Smooth muscle cell (in vitro differentiated cells): Measurements from ENCODE around the gene MSI2. TPM values are rescaled to one million over a fixed set of nuclear protein-coding genes. Genes with fewer than 3 reads are reported as not detected.

ENCODE experiments used
- DNase-seq: peaks from one replicate; lab custom pipeline; 2025; ENCODE audit not compliant: unreplicated experiment; lab: John Stamatoyannopoulos, UW
- H2AFZ ChIP-seq: fragments of 200-600 bp; sonication (generic); 2 replicates; pipeline ENCODE4 v1.6.0; 2016; ENCODE audit warnings: antibody characterized with exemption, low read depth, mild to moderate bottlenecking
- H3F3A ChIP-seq: fragments of 200-600 bp; sonication (generic); 2 replicates; pipeline ENCODE4 v1.6.0; 2017; ENCODE audit warnings: antibody characterized with exemption, low read depth
- H3K27ac ChIP-seq: fragments of 200-600 bp; sonication (generic); 2 replicates; pipeline ENCODE4 v1.5.1; 2016; ENCODE audit warnings: low read depth, mild to moderate bottlenecking
- H3K27me3 ChIP-seq: fragments of 200-600 bp; sonication (generic); 2 replicates; pipeline ENCODE4 v1.6.1; 2016; ENCODE audit warnings: low read depth, mild to moderate bottlenecking
- H3K36me3 ChIP-seq: fragments of 200-600 bp; sonication (generic); 2 replicates; pipeline ENCODE4 v1.5.1; 2016; ENCODE audit warnings: low read depth
- H3K4me1 ChIP-seq: fragments of 200-600 bp; sonication (generic); 2 replicates; pipeline ENCODE4 v1.5.1; 2016; ENCODE audit warnings: low read depth
- H3K4me2 ChIP-seq: fragments of 200-600 bp; sonication (generic); 2 replicates; pipeline ENCODE4 v1.6.0; 2016; ENCODE audit warnings: mild to moderate bottlenecking
- H3K4me3 ChIP-seq: fragments of 200-600 bp; sonication (generic); 2 replicates; pipeline ENCODE4 v1.5.1; 2016; ENCODE audit warnings: mild to moderate bottlenecking
- H3K79me2 ChIP-seq: fragments of 200-600 bp; sonication (generic); 2 replicates; pipeline ENCODE4 v1.6.0; 2016; ENCODE audit warnings: low read depth, mild to moderate bottlenecking
- H3K9ac ChIP-seq: fragments of 200-600 bp; sonication (generic); 2 replicates; pipeline ENCODE4 v1.6.0; 2016; ENCODE audit warnings: low read depth
- H3K9me3 ChIP-seq: fragments of 200-600 bp; sonication (generic); replicated peaks from 2 replicates; pipeline ENCODE4 v1.5.1; 2016; ENCODE audit warnings: low read depth
- H4K20me1 ChIP-seq: fragments of 200-600 bp; sonication (generic); 2 replicates; pipeline ENCODE4 v1.6.0; 2016; ENCODE audit warnings: low read depth
- CTCF ChIP-seq: fragments of 200-600 bp; sonication (generic); IDR thresholded peaks from 2 replicates; pipeline ENCODE4 v1.5.1; 2017; ENCODE audit warnings: borderline replicate concordance, mild to moderate bottlenecking, antibody characterized with exemption; ENCODE audit not compliant: insufficient read depth, poor library complexity, severe bottlenecking
- WGBS: methylation state at CpG from one replicate; pipeline ENCODE4 v1.1.7; 2016; ENCODE audit warnings: low lambda C conversion rate; 5-methylcytosine and 5-hydroxymethylcytosine counted together
- polyA plus RNA-seq: library from polyadenylated mRNA; unstranded; fragments of >200 nt; fragmentation: Nextera tagmentation; extraction: Ambion mirVana; gene quantifications from 2 replicates; pipeline ENCODE4 v1.2.1, GENCODE V29; 2016
- total RNA-seq: library from RNA; depleted of rRNA; stranded (reverse); fragments of >200 nt; gene quantifications from 2 replicates; pipeline ENCODE4 v1.2.3, GENCODE V29; 2014

MSI2 gene
- total and polyA plus RNA-seq, 2 experiments from 2014 or later = 5.7 to 36.5 TPM

GRCh38 chr17:57342963-57343589 lies 86.8 kb downstream of the MSI2 start:
- no peak overlapping the region for H3K9ac ChIP-seq
- H3K4me3 ChIP-seq = no peak overlapping the region
- no peak overlapping the region for H2AFZ ChIP-seq
- H3K4me2 ChIP-seq = no peak overlapping the region
- no peak for TF ChIP-seq CTCF
- H3K4me1 ChIP-seq = peaks cover 38% of the 10 kb centered on the region
- H3K27me3 ChIP-seq = no peaks in the 10 kb centered on the region
- H3K27ac ChIP-seq = no peak overlapping the region
- H3K36me3 ChIP-seq = no peaks in the 10 kb centered on the region
- peaks cover 65% of the 10 kb centered on the region for H4K20me1 ChIP-seq
- DNase-seq = no peak
- 89% methylated on average over 4 of the region's 4 CpGs for WGBS
- H3K9me3 ChIP-seq = no peaks in the 10 kb centered on the region
- H3F3A ChIP-seq = no peaks in the 10 kb centered on the region
- H3K79me2 ChIP-seq = peaks cover 17% of the 10 kb centered on the region

GRCh38 chr17:57343717-57344116 lies 87.4 kb downstream of the MSI2 start:
- no peak overlapping the region for H3K4me3 ChIP-seq
- H3K4me2 ChIP-seq = no peak overlapping the region
- H3K36me3 ChIP-seq = no peaks in the 10 kb centered on the region
- DNase-seq = no peak
- H3K9ac ChIP-seq = no peak overlapping the region
- peaks cover 64% of the 10 kb centered on the region for H4K20me1 ChIP-seq
- H3K27ac ChIP-seq = no peak overlapping the region
- H3K9me3 ChIP-seq = no peaks in the 10 kb centered on the region
- TF ChIP-seq CTCF = no peak
- WGBS = 97% methylated on average over 5 of the region's 5 CpGs
- no peak overlapping the region for H2AFZ ChIP-seq
- H3K4me1 ChIP-seq = peaks cover 32% of the 10 kb centered on the region
- no peaks in the 10 kb centered on the region for H3K27me3 ChIP-seq
- H3K79me2 ChIP-seq = peaks cover 17% of the 10 kb centered on the region
- no peaks in the 10 kb centered on the region for H3F3A ChIP-seq

- no peak for DNase-seq
- WGBS = 94% methylated on average over 4 of the region's 4 CpGs
- no peak overlapping the region for H2AFZ ChIP-seq
Measured at GRCh38 chr17:57344261-57344660, 87.9 kb downstream of the MSI2 start.

More at GRCh38 chr17:57344261-57344660, 87.9 kb downstream of the MSI2 start:
- no peaks in the 10 kb centered on the region for H3K9me3 ChIP-seq
- no peak overlapping the region for H3K4me3 ChIP-seq
- TF ChIP-seq CTCF = no peak
- H3K4me1 ChIP-seq = peaks cover 26% of the 10 kb centered on the region
- peaks cover 17% of the 10 kb centered on the region for H3K79me2 ChIP-seq
- no peaks in the 10 kb centered on the region for H3F3A ChIP-seq
- H3K27me3 ChIP-seq = no peaks in the 10 kb centered on the region
- no peaks in the 10 kb centered on the region for H3K36me3 ChIP-seq
- no peak overlapping the region for H3K9ac ChIP-seq
- H3K27ac ChIP-seq = no peak overlapping the region
- peaks cover 64% of the 10 kb centered on the region for H4K20me1 ChIP-seq
- H3K4me2 ChIP-seq = no peak overlapping the region
